GM12892 (cell line): ENCODE measurements around the gene ARHGAP15.

Source experiments
- POLR2A ChIP-seq: IDR thresholded peaks from 2 replicates; pipeline ENCODE4 v1.6.1; 2011; ENCODE audit warnings: low read depth, low read length, control low read depth
- POLR2AphosphoS5 ChIP-seq: IDR thresholded peaks from 2 replicates; pipeline ENCODE4 v1.6.1; 2011; ENCODE audit warnings: low read depth, low read length, control low read depth

DNA sequence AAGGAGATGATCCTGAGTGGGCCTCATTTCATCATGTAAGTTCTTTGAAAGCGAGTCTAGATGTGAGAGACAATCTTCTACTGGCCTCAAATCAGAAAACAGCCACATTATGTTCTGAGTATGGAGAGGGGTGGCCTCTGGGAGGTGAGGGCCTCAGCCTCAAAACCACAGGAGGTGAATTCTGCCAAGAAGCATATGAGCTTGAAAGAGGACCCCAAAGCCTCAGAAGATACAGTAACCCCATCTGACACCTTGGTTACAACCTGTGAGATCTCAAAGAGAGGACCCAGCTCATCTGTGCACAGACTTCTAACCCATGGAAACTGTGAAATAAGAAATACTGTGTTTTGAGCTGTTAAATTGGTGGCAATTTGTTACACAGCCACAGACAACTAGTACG lies 200.1 kb downstream of the ARHGAP15 start:
- TF ChIP-seq POLR2AphosphoS5 (no peak), POLR2A (no peak)
